Naive thymus-derived CD4-positive, alpha-beta T cell (primary cell): ENCODE measurements around the gene ZBTB20. TPM values are rescaled to one million over a fixed set of nuclear protein-coding genes. Genes with fewer than 3 reads are reported as not detected.

ENCODE experiments used
- ATAC-seq: fragments of 150-1000 bp; cut with Tn5 transposase; 2 replicates; pipeline ENCODE4 v1.10.0; 2021; ENCODE audit warnings: mild to moderate bottlenecking, moderate library complexity
- CTCF ChIA-PET: fragments of 350-600 bp; sonication (Branson Sonifier 250); formaldehyde crosslinking; loops from one replicate; lab custom pipeline; 2021; ENCODE audit warnings: antibody characterized with exemption; lab: Charles Lee
- POLR2A ChIA-PET: fragments of 350-600 bp; sonication (Branson Sonifier 250); formaldehyde crosslinking; loops from one replicate; lab custom pipeline; 2021; ENCODE audit warnings: antibody characterized with exemption, inconsistent platforms; lab: Charles Lee
- DNase-seq, 9 donors: peaks; one replicate each; pipeline versions ENCODE4 v3.0.0 to v3.0.0-alpha.2; 2020 to 2022; ENCODE audit warnings: mixed read lengths in 1 of 9
- H3K27ac ChIP-seq: one replicate; pipeline ENCODE4 v1.7.0; 2013; ENCODE audit warnings: mild to moderate bottlenecking, low read depth, low read length, moderate library complexity
- H3K27me3 ChIP-seq, 2 donors: one replicate each; pipeline ENCODE4 v1.7.0; 2013; ENCODE audit warnings: low read length in 2 of 2, mild to moderate bottlenecking in 2 of 2, moderate library complexity in 2 of 2; ENCODE audit not compliant: control insufficient read depth in 2 of 2, insufficient read depth in 2 of 2
- H3K36me3 ChIP-seq, 3 experiments: 1 replicate in 2 of 3; 2 replicates in 1 of 3; pipeline ENCODE4 v1.7.0; 2013; ENCODE audit warnings: low read length in 3 of 3, mild to moderate bottlenecking in 3 of 3, moderate library complexity in 1 of 3; ENCODE audit not compliant: insufficient read depth in 3 of 3, control insufficient read depth in 2 of 3
- H3K4me1 ChIP-seq, 2 donors: one replicate each; pipeline ENCODE4 v1.7.0; 2013; ENCODE audit warnings: low read length in 2 of 2, mild to moderate bottlenecking in 2 of 2, moderate library complexity in 1 of 2; ENCODE audit not compliant: control insufficient read depth in 2 of 2, insufficient read depth in 2 of 2
- H3K4me3 ChIP-seq: 2 replicates; pipeline ENCODE4 v1.7.0; 2013; ENCODE audit warnings: mild to moderate bottlenecking, low read length
- H3K9me3 ChIP-seq, 3 experiments: 1 replicate in 2 of 3; 2 replicates in 1 of 3; pipeline ENCODE4 v1.7.0; 2013; ENCODE audit warnings: low read length in 3 of 3; ENCODE audit not compliant: control insufficient read depth in 2 of 3
- H3K27ac Mint-ChIP-seq, 9 donors: one replicate each; pipeline ENCODE4 v1.8.0; 2020 to 2022; ENCODE audit warnings: mixed read lengths in 9 of 9, mild to moderate bottlenecking in 8 of 9, moderate library complexity in 5 of 9, inconsistent platforms in 2 of 9
- H3K27me3 Mint-ChIP-seq, 5 donors: one replicate each; pipeline ENCODE4 v1.8.0; 2021 to 2022; ENCODE audit warnings: mixed read lengths in 5 of 5, mild to moderate bottlenecking in 1 of 5
- H3K36me3 Mint-ChIP-seq, 5 donors: one replicate each; pipeline ENCODE4 v1.8.0; 2020 to 2022; ENCODE audit warnings: mixed read lengths in 5 of 5, mild to moderate bottlenecking in 3 of 5, inconsistent platforms in 1 of 5
- H3K4me1 Mint-ChIP-seq, 7 donors: one replicate each; pipeline ENCODE4 v1.8.0; 2020 to 2022; ENCODE audit warnings: mixed read lengths in 7 of 7, mild to moderate bottlenecking in 3 of 7, inconsistent platforms in 1 of 7
- H3K4me3 Mint-ChIP-seq, 10 donors: one replicate each; pipeline ENCODE4 v1.8.0; 2020 to 2022; ENCODE audit warnings: mild to moderate bottlenecking in 10 of 10, mixed read lengths in 10 of 10, moderate library complexity in 6 of 10, inconsistent platforms in 2 of 10
- H3K9me3 Mint-ChIP-seq, 11 donors: one replicate each; pipeline ENCODE4 v1.8.0; 2020 to 2022; ENCODE audit warnings: mixed read lengths in 11 of 11, mild to moderate bottlenecking in 4 of 11, inconsistent platforms in 1 of 11, moderate library complexity in 1 of 11
- intact Hi-C, 2 donors: fragments of 100-400 bp; cut with micrococcal nuclease; formaldehyde crosslinking; loops; one replicate each; pipeline ENCODE4 v1.15.1; 2023
- polyA plus RNA-seq, 2 donors: library from polyadenylated mRNA; unstranded; fragments of 300-500 nt; fragmentation: Illumina TruSeq; gene quantifications; one replicate each; pipeline ENCODE4 v1.2.3, GENCODE V29; 2021
- total RNA-seq, 6 experiments: library from RNA in 5 of 6; stranded (reverse) in 5 of 6; gene quantifications; 1 replicate in 5 of 6; 2 replicates in 1 of 6; pipeline ENCODE4 v1.2.3 and lab custom pipeline; 2021 to 2026

Gene ZBTB20
- total and polyA plus RNA-seq, 7 experiments from 2014 or later, result 14.9 to 69.5 (median 59.2) TPM

- intact Hi-C loops, result loop anchor here in 1 of 2 donors (2.0 kb wide), 1 partner anchor 13 kb away; no protein-coding TSS in a partner anchor
- ChIA-PET CTCF (no interaction called here), POLR2A (no interaction called here)
- Histone ChIP-seq H3K27me3 (no peaks in the 10 kb centered on the region), H3K36me3 (no peaks in the 10 kb centered on the region), H3K4me1 (no peaks in the 10 kb centered on the region), H3K27ac (no peak overlapping the region), H3K4me3 (no peak overlapping the region), H3K9me3 (no peaks in the 10 kb centered on the region)
- Mint-ChIP-seq H3K4me3 (peak overlapping the region in 1 of 10 donors; percentile 2), H3K4me1 (peaks cover 11 to 76% (median 48%) of the 10 kb centered on the region in 7 donors), H3K27ac (peak overlapping the region in 4 of 9 donors; percentile 6 to 21 (median 18)), H3K27me3 (no peaks in the 10 kb centered on the region), H3K36me3 (peaks cover 0 to 28% (median 16%) of the 10 kb centered on the region in 5 donors), H3K9me3 (no peaks in the 10 kb centered on the region)
- DNase-seq (no peak), ATAC-seq (no peak)
These were observed 425.2 kb downstream of the ZBTB20 start for GRCh38 chr3:114721864-114722263.

- H3K27me3 Mint-ChIP-seq, result no peaks in the 10 kb centered on the region
- DNase-seq (no peak), ATAC-seq (no peak)
- peak overlapping the region in 2 of 9 donors; percentile 2 to 6 for H3K27ac Mint-ChIP-seq
- H3K4me3 ChIP-seq, result no peak overlapping the region
- peak overlapping the region in 2 of 10 donors; percentile 2 to 36 for H3K4me3 Mint-ChIP-seq
- no peak overlapping the region for H3K27ac ChIP-seq
- H3K9me3 Mint-ChIP-seq, result no peaks in the 10 kb centered on the region
- no peaks in the 10 kb centered on the region for H3K36me3 ChIP-seq
- ChIA-PET POLR2A (no interaction called here), CTCF (no interaction called here)
- peaks cover 0 to 33% (median 20%) of the 10 kb centered on the region in 5 donors for H3K36me3 Mint-ChIP-seq
- H3K4me1 ChIP-seq, result no peaks in the 10 kb centered on the region
- H3K4me1 Mint-ChIP-seq, result peaks cover 11 to 82% (median 51%) of the 10 kb centered on the region in 7 donors
- no peaks in the 10 kb centered on the region for H3K9me3 ChIP-seq
- no peaks in the 10 kb centered on the region for H3K27me3 ChIP-seq
- intact Hi-C loops, result loop anchor here in 1 of 2 donors (2.0 kb wide), 1 partner anchor 14 kb away; no protein-coding TSS in a partner anchor
These were observed 425.9 kb downstream of the ZBTB20 start for GRCh38 chr3:114721209-114721608.

GRCh38 chr3:114718898-114719210 is 428.2 kb downstream of the ZBTB20 start:
- ChIA-PET POLR2A (no interaction called here), CTCF (no interaction called here)
- Mint-ChIP-seq H3K27ac (peak overlapping the region in 1 of 9 donors; percentile 9), H3K4me3 (no peak overlapping the region), H3K36me3 (peaks cover 0 to 34% (median 15%) of the 10 kb centered on the region in 5 donors), H3K4me1 (peaks cover 11 to 91% (median 61%) of the 10 kb centered on the region in 7 donors), H3K9me3 (no peaks in the 10 kb centered on the region), H3K27me3 (no peaks in the 10 kb centered on the region)
- ATAC-seq, result no peak
- Histone ChIP-seq H3K36me3 (no peaks in the 10 kb centered on the region), H3K9me3 (no peaks in the 10 kb centered on the region), H3K4me1 (no peaks in the 10 kb centered on the region), H3K27me3 (no peaks in the 10 kb centered on the region), H3K4me3 (no peak overlapping the region), H3K27ac (no peak overlapping the region)
- intact Hi-C loops, result no loop called here
- no peak for DNase-seq

GRCh38 chr3:114718071-114718897 is 428.8 kb downstream of the ZBTB20 start:
- POLR2A ChIA-PET, result no interaction called here
- peak in 3 of 9 donors; percentile 1 to 16 (median 15) for DNase-seq
- no peaks in the 10 kb centered on the region for H3K27me3 Mint-ChIP-seq
- H3K9me3 ChIP-seq, result no peaks in the 10 kb centered on the region
- H3K27ac ChIP-seq, result no peak overlapping the region
- H3K27me3 ChIP-seq, result no peaks in the 10 kb centered on the region
- intact Hi-C loops, result no loop called here
- ATAC-seq, result peak; percentile 29
- H3K36me3 Mint-ChIP-seq, result peaks cover 0 to 36% (median 15%) of the 10 kb centered on the region in 5 donors
- no peak overlapping the region for H3K4me3 Mint-ChIP-seq
- no peaks in the 10 kb centered on the region for H3K4me1 ChIP-seq
- H3K4me1 Mint-ChIP-seq, result peaks cover 11 to 89% (median 58%) of the 10 kb centered on the region in 7 donors
- H3K9me3 Mint-ChIP-seq, result no peaks in the 10 kb centered on the region
- no peaks in the 10 kb centered on the region for H3K36me3 ChIP-seq
- no peak overlapping the region for H3K4me3 ChIP-seq
- CTCF ChIA-PET, result no interaction called here
- H3K27ac Mint-ChIP-seq, result peak overlapping the region in 1 of 9 donors; percentile 22

- CTCF ChIA-PET, result no interaction called here
- Mint-ChIP-seq H3K27me3 (no peaks in the 10 kb centered on the region), H3K4me1 (peaks cover 10 to 75% (median 46%) of the 10 kb centered on the region in 7 donors)
These were observed 430.2 kb downstream of the ZBTB20 start for GRCh38 chr3:114716916-114717315.

GRCh38 chr3:114716126-114716525 is 431.0 kb downstream of the ZBTB20 start:
- H3K27ac ChIP-seq, result no peak overlapping the region
- H3K27ac Mint-ChIP-seq, result no peak overlapping the region
- H3K36me3 Mint-ChIP-seq, result peaks cover 0 to 42% (median 16%) of the 10 kb centered on the region in 5 donors
- no peaks in the 10 kb centered on the region for H3K36me3 ChIP-seq
- no peaks in the 10 kb centered on the region for H3K27me3 Mint-ChIP-seq
- intact Hi-C loops, result no loop called here
- H3K9me3 Mint-ChIP-seq, result no peaks in the 10 kb centered on the region
- H3K27me3 ChIP-seq, result no peaks in the 10 kb centered on the region
- peaks cover 4 to 67% (median 38%) of the 10 kb centered on the region in 7 donors for H3K4me1 Mint-ChIP-seq
- no peak overlapping the region for H3K4me3 ChIP-seq
- DNase-seq, result no peak
- no peak for ATAC-seq
- H3K4me1 ChIP-seq, result no peaks in the 10 kb centered on the region
- ChIA-PET CTCF (no interaction called here), POLR2A (no interaction called here)
- no peak overlapping the region for H3K4me3 Mint-ChIP-seq
- H3K9me3 ChIP-seq, result no peaks in the 10 kb centered on the region

More at GRCh38 chr3:114716916-114717315, 430.2 kb downstream of the ZBTB20 start:
- no peak overlapping the region for H3K27ac Mint-ChIP-seq
- H3K36me3 Mint-ChIP-seq, result peaks cover 0 to 36% (median 15%) of the 10 kb centered on the region in 5 donors
- no peak for ATAC-seq
- H3K9me3 ChIP-seq, result no peaks in the 10 kb centered on the region
- H3K9me3 Mint-ChIP-seq, result no peaks in the 10 kb centered on the region
- no peak overlapping the region for H3K27ac ChIP-seq
- no peaks in the 10 kb centered on the region for H3K36me3 ChIP-seq
- no peak overlapping the region for H3K4me3 ChIP-seq
- intact Hi-C loops, result no loop called here
- POLR2A ChIA-PET, result no interaction called here
- no peak for DNase-seq
- no peak overlapping the region for H3K4me3 Mint-ChIP-seq
- H3K27me3 ChIP-seq, result no peaks in the 10 kb centered on the region
- no peaks in the 10 kb centered on the region for H3K4me1 ChIP-seq
